HG02571 (cell line): ENCODE data around the gene SOX6.
"Not testable (repeated sequence)": the region's sequence is repeated elsewhere in the genome, so short reads cannot be mapped to it uniquely, and the experiment has no call there.

Source experiments
- ATAC-seq: cut with Tn5 transposase; IDR thresholded peaks from one replicate; pipeline ENCODE4 v1.9.1; 2021; ENCODE audit warnings: mild to moderate bottlenecking, moderate library complexity; ENCODE audit not compliant: unreplicated experiment

SOX6 gene

GRCh38 chr11:16158426-16158994 is 197.8 kb downstream of the SOX6 start:
- ATAC-seq: no peak

GRCh38 chr11:16157327-16157726 is 199.0 kb downstream of the SOX6 start:
- ATAC-seq: no peak

- ATAC-seq: no peak
Observed at GRCh38 chr11:16155448-16155847, 200.9 kb downstream of the SOX6 start.

- ATAC-seq: no peak
Observed at GRCh38 chr11:16154715-16155396, 201.5 kb downstream of the SOX6 start.

GRCh38 chr11:16153951-16154350 is 202.4 kb downstream of the SOX6 start:
- ATAC-seq: no peak

- ATAC-seq: no peak
Observed at GRCh38 chr11:16151138-16151537, 205.2 kb downstream of the SOX6 start.

GRCh38 chr11:16149476-16149875 is 206.9 kb downstream of the SOX6 start:
- no peak for ATAC-seq

GRCh38 chr11:16148301-16148931 is 207.9 kb downstream of the SOX6 start:
- ATAC-seq: no peak

- ATAC-seq: not testable (repeated sequence)
Observed at GRCh38 chr11:16146980-16147379, 209.4 kb downstream of the SOX6 start.

GRCh38 chr11:16141614-16142013 is 214.7 kb downstream of the SOX6 start:
- ATAC-seq: not testable (repeated sequence)

- ATAC-seq: not testable (repeated sequence)
Observed at GRCh38 chr11:16141162-16141561, 215.2 kb downstream of the SOX6 start.

- no peak for ATAC-seq
Observed at GRCh38 chr11:16136792-16137390, 219.5 kb downstream of the SOX6 start.

GRCh38 chr11:16133867-16134266 is 222.5 kb downstream of the SOX6 start:
- ATAC-seq: no peak

GRCh38 chr11:16127732-16128131 is 228.6 kb downstream of the SOX6 start:
- ATAC-seq: no peak

GRCh38 chr11:16126362-16126761 is 230.0 kb downstream of the SOX6 start:
- ATAC-seq: no peak

- no peak for ATAC-seq
Observed at GRCh38 chr11:16125796-16126195, 230.6 kb downstream of the SOX6 start.

- ATAC-seq: no peak
Observed at GRCh38 chr11:16124390-16124789, 232.0 kb downstream of the SOX6 start.

GRCh38 chr11:16121853-16122252 is 234.5 kb downstream of the SOX6 start:
- no peak for ATAC-seq

GRCh38 chr11:16120008-16120407 is 236.3 kb downstream of the SOX6 start:
- ATAC-seq: no peak

GRCh38 chr11:16117989-16118756 is 238.2 kb downstream of the SOX6 start:
- ATAC-seq: no peak
